GM18873 (cell line): ENCODE data around the gene WWC2.

Source experiments
- ATAC-seq: cut with Tn5 transposase; IDR thresholded peaks from one replicate; pipeline ENCODE4 v1.9.1; 2021; ENCODE audit warnings: mild to moderate bottlenecking, moderate library complexity, moderate number of reproducible peaks; ENCODE audit not compliant: unreplicated experiment, low FRiP score

Gene WWC2

GRCh38 chr4:183344523-183345255 lies 245.6 kb downstream of the WWC2 start:
- no peak for ATAC-seq

- no peak for ATAC-seq
Observed at GRCh38 chr4:183345261-183345660, 246.2 kb downstream of the WWC2 start.

GRCh38 chr4:183347146-183347545 lies 248.1 kb downstream of the WWC2 start:
- no peak for ATAC-seq

GRCh38 chr4:183347566-183347965 lies 248.5 kb downstream of the WWC2 start:
- no peak for ATAC-seq

GRCh38 chr4:183348136-183348535 lies 249.1 kb downstream of the WWC2 start:
- ATAC-seq: no peak

GRCh38 chr4:183348706-183349659 lies 249.9 kb downstream of the WWC2 start:
- no peak for ATAC-seq

- no peak for ATAC-seq
Observed at GRCh38 chr4:183349673-183350072, 250.6 kb downstream of the WWC2 start.

GRCh38 chr4:183350317-183351071 lies 251.4 kb downstream of the WWC2 start:
- ATAC-seq: no peak

GRCh38 chr4:183352546-183352945 lies 253.5 kb downstream of the WWC2 start:
- ATAC-seq: no peak

GRCh38 chr4:183353557-183353956 lies 254.5 kb downstream of the WWC2 start:
- no peak for ATAC-seq

- no peak for ATAC-seq
Observed at GRCh38 chr4:183354219-183354618, 255.2 kb downstream of the WWC2 start.

GRCh38 chr4:183355405-183355804 lies 256.3 kb downstream of the WWC2 start:
- ATAC-seq: no peak

GRCh38 chr4:183356173-183356830 lies 257.2 kb downstream of the WWC2 start:
- ATAC-seq: no peak

GRCh38 chr4:183356931-183357675 lies 258.0 kb downstream of the WWC2 start:
- no peak for ATAC-seq

- no peak for ATAC-seq
Observed at GRCh38 chr4:183358215-183358755, 259.2 kb downstream of the WWC2 start.

GRCh38 chr4:183360161-183360919 lies 261.3 kb downstream of the WWC2 start:
- no peak for ATAC-seq

- ATAC-seq: no peak
Observed at GRCh38 chr4:183362036-183362435, 263.0 kb downstream of the WWC2 start.

GRCh38 chr4:183362916-183363542 lies 264.0 kb downstream of the WWC2 start:
- ATAC-seq: no peak
